Keratinocyte (primary cell): ENCODE measurements around the gene EYA3.

ENCODE experiments used
- EZH2 ChIP-seq: IDR thresholded peaks from one replicate; pipeline ENCODE4 v1.6.1; 2012; ENCODE audit warnings: inconsistent platforms, mild to moderate bottlenecking, low read length, moderate library complexity
- TF ChIP-seq, protein P1 (sequence below), 3 experiments: IDR thresholded peaks in 1 of 3; conservative IDR thresholded peaks in 1 of 3; optimal IDR thresholded peaks in 1 of 3; 2 replicates in 2 of 3; 3 replicates in 1 of 3; pipeline versions ENCODE3 to v1.5.1; 2011; ENCODE audit warnings: low read length in 3 of 3, mild to moderate bottlenecking in 3 of 3, moderate library complexity in 2 of 3, control low read depth in 1 of 3, inconsistent platforms in 1 of 3; ENCODE audit not compliant: insufficient read depth in 2 of 3; ENCODE audit errors: extremely low read depth in 1 of 3

- TF ChIP-seq, protein P1, sequence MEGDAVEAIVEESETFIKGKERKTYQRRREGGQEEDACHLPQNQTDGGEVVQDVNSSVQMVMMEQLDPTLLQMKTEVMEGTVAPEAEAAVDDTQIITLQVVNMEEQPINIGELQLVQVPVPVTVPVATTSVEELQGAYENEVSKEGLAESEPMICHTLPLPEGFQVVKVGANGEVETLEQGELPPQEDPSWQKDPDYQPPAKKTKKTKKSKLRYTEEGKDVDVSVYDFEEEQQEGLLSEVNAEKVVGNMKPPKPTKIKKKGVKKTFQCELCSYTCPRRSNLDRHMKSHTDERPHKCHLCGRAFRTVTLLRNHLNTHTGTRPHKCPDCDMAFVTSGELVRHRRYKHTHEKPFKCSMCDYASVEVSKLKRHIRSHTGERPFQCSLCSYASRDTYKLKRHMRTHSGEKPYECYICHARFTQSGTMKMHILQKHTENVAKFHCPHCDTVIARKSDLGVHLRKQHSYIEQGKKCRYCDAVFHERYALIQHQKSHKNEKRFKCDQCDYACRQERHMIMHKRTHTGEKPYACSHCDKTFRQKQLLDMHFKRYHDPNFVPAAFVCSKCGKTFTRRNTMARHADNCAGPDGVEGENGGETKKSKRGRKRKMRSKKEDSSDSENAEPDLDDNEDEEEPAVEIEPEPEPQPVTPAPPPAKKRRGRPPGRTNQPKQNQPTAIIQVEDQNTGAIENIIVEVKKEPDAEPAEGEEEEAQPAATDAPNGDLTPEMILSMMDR (optimal IDR thresholded peaks at IDR 0.05 in 1 of 3, IDR thresholded peaks at IDR 0.05 in 1 of 3, conservative IDR thresholded peaks at IDR 0.05 in 1 of 3; ENCODE audit: extremely low read depth in 1 of 3, insufficient read depth in 2 of 3, low read length in 3 of 3), result no peak
- no peak for TF ChIP-seq EZH2
Measured at GRCh38 chr1:28058168-28058567, 30.2 kb downstream of the EYA3 start.
